HepG2 (cell line): Measurements from ENCODE around the gene STX8. TPM values are rescaled to one million over a fixed set of nuclear protein-coding genes. Genes with fewer than 3 reads are reported as not detected.

ENCODE experiments used
- ARID5B ChIP-seq: IDR thresholded peaks from 2 replicates; pipeline ENCODE4 v1.4.0; 2020; ENCODE audit warnings: mild to moderate bottlenecking, missing genetic modification reagents
- FOXA3 ChIP-seq: IDR thresholded peaks from 2 replicates; pipeline ENCODE4 v1.6.1; 2016; ENCODE audit warnings: missing genetic modification reagents, missing compliant biosample characterization
- FOXK1 ChIP-seq: sonication (generic); formaldehyde crosslinking; IDR thresholded peaks from 2 replicates; pipeline ENCODE4 v1.4.0; 2020; ENCODE audit warnings: low read depth, missing genetic modification reagents, borderline replicate concordance
- FOXK2 ChIP-seq: fragments of 450-650 bp; IDR thresholded peaks from 2 replicates; pipeline ENCODE4 v1.6.1; 2016
- KMT2A ChIP-seq: sonication (generic); formaldehyde crosslinking; IDR thresholded peaks from 2 replicates; pipeline ENCODE4 v1.4.0; 2020; ENCODE audit warnings: missing genetic modification reagents
- MXI1 ChIP-seq: IDR thresholded peaks from 3 replicates; pipeline ENCODE4 v1.6.1; 2012; ENCODE audit warnings: low read depth, low read length, inconsistent platforms, borderline replicate concordance
- NCOR1 ChIP-seq: fragments of 200-600 bp; sonication (generic); IDR thresholded peaks from 2 replicates; pipeline ENCODE4 v1.7.0; 2017; ENCODE audit warnings: antibody characterized with exemption, low read length, borderline replicate concordance
- PPARG ChIP-seq: conservative IDR thresholded peaks from 2 replicates; pipeline ENCODE4 v1.6.1; 2016; ENCODE audit warnings: missing biosample characterization, missing genetic modification reagents
- SAP130 ChIP-seq: IDR thresholded peaks from 2 replicates; pipeline ENCODE4 v1.6.1; 2016; ENCODE audit warnings: low read depth
- SOX13 ChIP-seq, 3 experiments: fragments of 450-650 bp in 1 of 3; sonication (generic) in 1 of 3; formaldehyde crosslinking in 1 of 3; IDR thresholded peaks in 2 of 3; conservative IDR thresholded peaks in 1 of 3; 2 replicates each; pipeline versions ENCODE4 v1.5.0 to v1.6.1; 2016 to 2020; ENCODE audit warnings: antibody characterized with exemption in 1 of 3, mild to moderate bottlenecking in 1 of 3, missing compliant biosample characterization in 1 of 3, missing genetic modification reagents in 1 of 3, moderate library complexity in 1 of 3
- TBL1XR1 ChIP-seq: fragments of 150-350 bp; IDR thresholded peaks from 2 replicates; pipeline ENCODE4 v1.6.1; 2014; ENCODE audit warnings: borderline replicate concordance, low read length; ENCODE audit not compliant: partially characterized antibody
- ZNF230 ChIP-seq: sonication (generic); formaldehyde crosslinking; IDR thresholded peaks from 2 replicates; pipeline ENCODE4 v1.4.0; 2020; ENCODE audit warnings: mild to moderate bottlenecking, missing genetic modification reagents
- ZNF749 ChIP-seq: sonication (generic); formaldehyde crosslinking; IDR thresholded peaks from 2 replicates; pipeline ENCODE4 v1.8.0; 2022; ENCODE audit warnings: mild to moderate bottlenecking, missing genetic modification reagents, moderate library complexity, borderline replicate concordance
- ZSCAN29 ChIP-seq: sonication (generic); formaldehyde crosslinking; conservative IDR thresholded peaks from 2 replicates; pipeline ENCODE4 v1.4.0; 2020; ENCODE audit warnings: mild to moderate bottlenecking, missing genetic modification reagents
- polyA plus RNA-seq, 8 experiments: library from polyadenylated mRNA; depleted of rRNA in 3 of 8; stranded (reverse) in 7 of 8; unstranded in 1 of 8; fragments of >200 nt; fragmentation: Illumina TruSeq in 4 of 8; extraction: Trizol in 4 of 8; gene quantifications; 2 replicates each; pipeline versions ENCODE4 v1.2.1 to v1.2.3, GENCODE V29; 2011 to 2016; ENCODE audit warnings: low read depth in 4 of 8, missing spikeins in 1 of 8, mixed read lengths in 1 of 8; ENCODE audit not compliant: insufficient read depth in 1 of 8
- total RNA-seq, 5 experiments: library from RNA; depleted of rRNA; stranded (reverse); fragments of >200 nt; fragmentation: Illumina TruSeq; extraction: Trizol; gene quantifications; 2 replicates each; pipeline ENCODE4 v1.2.3, GENCODE V29; 2016; ENCODE audit warnings: low read depth in 1 of 5
- TF ChIP-seq, protein P1 (sequence below): sonication (generic); formaldehyde crosslinking; conservative IDR thresholded peaks from 2 replicates; pipeline ENCODE4 v1.4.0; 2020; ENCODE audit warnings: mild to moderate bottlenecking, missing genetic modification reagents, moderate library complexity
- TF ChIP-seq, protein P2 (sequence below): sonication (generic); formaldehyde crosslinking; IDR thresholded peaks from 2 replicates; pipeline ENCODE4 v1.4.0; 2020; ENCODE audit warnings: low read depth, missing genetic modification reagents

Gene STX8
- total and polyA plus RNA-seq, 2 of the 13 experiments (the other 11 are each of a cell fraction or from before 2014, with no cell fraction given), result 36.4 to 53.6 TPM

GRCh38 chr17:9237661-9238301 is 337.8 kb downstream of the STX8 start (continued):
- peak; percentile 92; the same call in 2 of the 3 replicates for TF ChIP-seq MXI1
- no peak for TF ChIP-seq ZNF230 (CRISPR knock-in tag)
- 0 out of 2 replicates have a peak, but pooled peaks have one; percentile 19 for TF ChIP-seq FOXK1 (CRISPR knock-in tag)
- TF ChIP-seq, protein P1, sequence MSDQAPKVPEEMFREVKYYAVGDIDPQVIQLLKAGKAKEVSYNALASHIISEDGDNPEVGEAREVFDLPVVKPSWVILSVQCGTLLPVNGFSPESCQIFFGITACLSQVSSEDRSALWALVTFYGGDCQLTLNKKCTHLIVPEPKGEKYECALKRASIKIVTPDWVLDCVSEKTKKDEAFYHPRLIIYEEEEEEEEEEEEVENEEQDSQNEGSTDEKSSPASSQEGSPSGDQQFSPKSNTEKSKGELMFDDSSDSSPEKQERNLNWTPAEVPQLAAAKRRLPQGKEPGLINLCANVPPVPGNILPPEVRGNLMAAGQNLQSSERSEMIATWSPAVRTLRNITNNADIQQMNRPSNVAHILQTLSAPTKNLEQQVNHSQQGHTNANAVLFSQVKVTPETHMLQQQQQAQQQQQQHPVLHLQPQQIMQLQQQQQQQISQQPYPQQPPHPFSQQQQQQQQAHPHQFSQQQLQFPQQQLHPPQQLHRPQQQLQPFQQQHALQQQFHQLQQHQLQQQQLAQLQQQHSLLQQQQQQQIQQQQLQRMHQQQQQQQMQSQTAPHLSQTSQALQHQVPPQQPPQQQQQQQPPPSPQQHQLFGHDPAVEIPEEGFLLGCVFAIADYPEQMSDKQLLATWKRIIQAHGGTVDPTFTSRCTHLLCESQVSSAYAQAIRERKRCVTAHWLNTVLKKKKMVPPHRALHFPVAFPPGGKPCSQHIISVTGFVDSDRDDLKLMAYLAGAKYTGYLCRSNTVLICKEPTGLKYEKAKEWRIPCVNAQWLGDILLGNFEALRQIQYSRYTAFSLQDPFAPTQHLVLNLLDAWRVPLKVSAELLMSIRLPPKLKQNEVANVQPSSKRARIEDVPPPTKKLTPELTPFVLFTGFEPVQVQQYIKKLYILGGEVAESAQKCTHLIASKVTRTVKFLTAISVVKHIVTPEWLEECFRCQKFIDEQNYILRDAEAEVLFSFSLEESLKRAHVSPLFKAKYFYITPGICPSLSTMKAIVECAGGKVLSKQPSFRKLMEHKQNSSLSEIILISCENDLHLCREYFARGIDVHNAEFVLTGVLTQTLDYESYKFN (CRISPR knock-in tag), result peak; percentile 67
- TF ChIP-seq FOXA3, result no peak
- TF ChIP-seq SOX13 (IDR thresholded peaks at IDR 0.05), result no peak
- no peak for TF ChIP-seq SOX13 (CRISPR knock-in tag; conservative IDR thresholded peaks at IDR 0.05 in 1 of 2, IDR thresholded peaks at IDR 0.05 in 1 of 2)
- TF ChIP-seq SAP130 (CRISPR knock-in tag), result peak; percentile 53; the same call in 1 of the 2 replicates
- 0 out of 2 replicates have a peak, but pooled peaks have one; percentile 26 for TF ChIP-seq FOXK2
- peak; percentile 26; the same call in 1 of the 2 replicates for TF ChIP-seq ARID5B (CRISPR knock-in tag)
- TF ChIP-seq, protein P2, sequence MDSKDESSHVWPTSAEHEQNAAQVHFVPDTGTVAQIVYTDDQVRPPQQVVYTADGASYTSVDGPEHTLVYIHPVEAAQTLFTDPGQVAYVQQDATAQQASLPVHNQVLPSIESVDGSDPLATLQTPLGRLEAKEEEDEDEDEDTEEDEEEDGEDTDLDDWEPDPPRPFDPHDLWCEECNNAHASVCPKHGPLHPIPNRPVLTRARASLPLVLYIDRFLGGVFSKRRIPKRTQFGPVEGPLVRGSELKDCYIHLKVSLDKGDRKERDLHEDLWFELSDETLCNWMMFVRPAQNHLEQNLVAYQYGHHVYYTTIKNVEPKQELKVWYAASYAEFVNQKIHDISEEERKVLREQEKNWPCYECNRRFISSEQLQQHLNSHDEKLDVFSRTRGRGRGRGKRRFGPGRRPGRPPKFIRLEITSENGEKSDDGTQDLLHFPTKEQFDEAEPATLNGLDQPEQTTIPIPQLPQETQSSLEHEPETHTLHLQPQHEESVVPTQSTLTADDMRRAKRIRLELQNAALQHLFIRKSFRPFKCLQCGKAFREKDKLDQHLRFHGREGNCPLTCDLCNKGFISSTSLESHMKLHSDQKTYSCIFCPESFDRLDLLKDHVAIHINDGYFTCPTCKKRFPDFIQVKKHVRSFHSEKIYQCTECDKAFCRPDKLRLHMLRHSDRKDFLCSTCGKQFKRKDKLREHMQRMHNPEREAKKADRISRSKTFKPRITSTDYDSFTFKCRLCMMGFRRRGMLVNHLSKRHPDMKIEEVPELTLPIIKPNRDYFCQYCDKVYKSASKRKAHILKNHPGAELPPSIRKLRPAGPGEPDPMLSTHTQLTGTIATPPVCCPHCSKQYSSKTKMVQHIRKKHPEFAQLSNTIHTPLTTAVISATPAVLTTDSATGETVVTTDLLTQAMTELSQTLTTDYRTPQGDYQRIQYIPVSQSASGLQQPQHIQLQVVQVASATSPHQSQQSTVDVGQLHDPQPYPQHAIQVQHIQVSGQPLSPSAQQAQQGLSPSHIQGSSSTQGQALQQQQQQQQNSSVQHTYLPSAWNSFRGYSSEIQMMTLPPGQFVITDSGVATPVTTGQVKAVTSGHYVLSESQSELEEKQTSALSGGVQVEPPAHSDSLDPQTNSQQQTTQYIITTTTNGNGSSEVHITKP (CRISPR knock-in tag), result 0 out of 2 replicates have a peak, but pooled peaks have one; percentile 31
- peak; percentile 50 for TF ChIP-seq TBL1XR1
- TF ChIP-seq KMT2A (CRISPR knock-in tag), result no peak
- TF ChIP-seq ZNF749, result no peak
- TF ChIP-seq PPARG (CRISPR knock-in tag), result 0 out of 2 replicates have a peak, but pooled peaks have one; percentile 10
- peak; percentile 69; the same call in 1 of the 2 replicates for TF ChIP-seq ZSCAN29 (CRISPR knock-in tag)
- TF ChIP-seq NCOR1, result peak; percentile 68; the same call in 1 of the 2 replicates
